ENCODE results near the gene NSMF.
"Not testable (repeated sequence)": the region's sequence is repeated elsewhere in the genome, so short reads cannot be mapped to it uniquely, and the experiment has no call there.

NSMF gene

DNA sequence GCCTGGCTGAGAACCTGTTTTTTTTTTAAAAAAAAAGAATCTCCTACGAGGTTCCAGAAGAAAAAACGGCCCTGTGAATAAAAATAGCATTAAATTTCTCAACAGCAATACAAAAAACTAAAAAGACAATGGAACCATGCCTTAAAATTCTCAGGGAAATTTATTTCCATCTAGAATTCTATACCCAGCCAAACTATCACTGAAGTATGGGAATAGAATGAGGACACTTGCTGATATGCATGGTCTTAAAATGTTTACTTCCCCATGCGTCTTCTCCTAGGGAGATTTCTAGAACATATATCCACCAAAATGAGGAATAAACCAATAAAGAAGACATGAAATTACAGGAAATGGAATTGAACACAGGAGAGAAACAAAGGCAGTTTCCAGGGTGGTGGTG is 16.5 kb upstream of the NSMF start:
- no peak for DNase-seq (ENCODE audit: low spot score)

DNA sequence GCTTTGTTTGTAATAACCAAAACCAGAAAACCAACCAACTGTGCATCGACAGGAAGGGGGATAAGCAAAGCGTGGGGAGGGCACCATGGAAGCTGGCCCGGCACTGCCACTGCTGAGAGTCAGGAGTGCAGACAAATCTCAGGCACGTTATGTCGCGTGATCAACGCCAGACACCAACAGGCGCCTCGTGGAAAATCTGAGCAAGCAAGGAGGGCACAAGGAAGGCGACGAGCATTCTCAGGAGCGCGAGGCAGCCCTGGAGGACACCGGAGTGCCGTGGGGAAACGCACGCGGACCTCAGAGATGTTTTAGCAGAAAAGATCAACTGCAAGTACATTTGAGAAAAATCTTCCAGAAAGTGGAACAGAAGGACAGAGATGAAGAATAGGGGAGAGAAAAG is 15.1 kb upstream of the NSMF start:
- no peak for DNase-seq (ENCODE audit: low spot score)

DNA sequence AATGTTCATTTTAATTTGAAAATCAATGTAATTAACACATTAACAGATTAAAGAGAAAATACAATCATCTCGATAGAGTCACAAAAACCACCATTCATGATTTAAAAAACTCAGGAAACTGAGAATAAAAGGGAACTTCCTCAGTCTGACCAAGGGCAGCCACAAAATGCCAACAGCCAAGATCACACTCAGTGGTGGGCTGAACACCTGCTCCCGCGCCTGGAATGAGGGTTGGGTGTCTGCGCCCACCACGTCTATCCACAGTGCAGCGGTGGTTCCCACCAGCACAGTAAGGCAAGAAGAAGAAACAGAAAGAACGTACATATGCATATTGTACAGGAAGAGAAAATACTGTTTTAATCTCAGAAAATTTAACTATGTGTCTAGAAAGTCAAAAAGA is 11.7 kb upstream of the NSMF start:
- DNase-seq (ENCODE audit: low spot score) = no peak

GRCh38 chr9:137467896-137468295 is 8.8 kb upstream of the NSMF start:
- no peak for DNase-seq (ENCODE audit: low spot score)

GRCh38 chr9:137467161-137467581 is 8.0 kb upstream of the NSMF start:
- no peak for DNase-seq (ENCODE audit: low spot score)

DNA sequence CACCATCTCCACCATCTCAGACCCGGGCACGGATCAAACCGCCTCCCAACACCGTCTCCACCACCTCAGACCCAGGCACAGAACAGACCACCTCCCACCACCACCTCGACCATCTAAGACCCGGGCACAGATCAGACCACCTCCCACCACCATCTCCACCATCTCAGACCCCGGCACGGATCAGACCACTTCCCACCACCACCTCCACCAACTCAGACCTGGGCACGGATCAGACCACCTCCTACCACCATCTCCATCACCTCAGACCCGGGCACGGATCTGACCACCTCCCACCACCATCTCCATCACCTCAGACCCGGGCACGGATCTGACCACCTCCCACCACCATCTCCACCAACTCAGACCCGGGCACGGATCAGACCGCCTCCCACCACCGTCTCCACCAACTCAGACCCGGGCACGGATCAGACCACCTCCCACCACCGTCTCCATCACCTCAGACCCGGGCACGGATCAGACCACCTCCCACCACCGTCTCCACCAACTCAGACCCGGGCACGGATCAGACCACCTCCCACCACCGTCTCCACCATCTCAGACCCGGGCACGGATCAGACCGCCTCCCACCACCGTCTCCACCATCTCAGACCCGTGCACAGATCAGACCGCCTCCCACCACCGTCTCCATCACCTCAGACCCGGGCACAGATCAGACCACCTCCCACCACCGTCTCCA is 7.4 kb upstream of the NSMF start:
- DNase-seq (ENCODE audit: low spot score) = not testable (repeated sequence)

- DNase-seq (ENCODE audit: low spot score) = no peak
These were observed 6.7 kb upstream of the NSMF start for GRCh38 chr9:137465720-137466388.

DNA sequence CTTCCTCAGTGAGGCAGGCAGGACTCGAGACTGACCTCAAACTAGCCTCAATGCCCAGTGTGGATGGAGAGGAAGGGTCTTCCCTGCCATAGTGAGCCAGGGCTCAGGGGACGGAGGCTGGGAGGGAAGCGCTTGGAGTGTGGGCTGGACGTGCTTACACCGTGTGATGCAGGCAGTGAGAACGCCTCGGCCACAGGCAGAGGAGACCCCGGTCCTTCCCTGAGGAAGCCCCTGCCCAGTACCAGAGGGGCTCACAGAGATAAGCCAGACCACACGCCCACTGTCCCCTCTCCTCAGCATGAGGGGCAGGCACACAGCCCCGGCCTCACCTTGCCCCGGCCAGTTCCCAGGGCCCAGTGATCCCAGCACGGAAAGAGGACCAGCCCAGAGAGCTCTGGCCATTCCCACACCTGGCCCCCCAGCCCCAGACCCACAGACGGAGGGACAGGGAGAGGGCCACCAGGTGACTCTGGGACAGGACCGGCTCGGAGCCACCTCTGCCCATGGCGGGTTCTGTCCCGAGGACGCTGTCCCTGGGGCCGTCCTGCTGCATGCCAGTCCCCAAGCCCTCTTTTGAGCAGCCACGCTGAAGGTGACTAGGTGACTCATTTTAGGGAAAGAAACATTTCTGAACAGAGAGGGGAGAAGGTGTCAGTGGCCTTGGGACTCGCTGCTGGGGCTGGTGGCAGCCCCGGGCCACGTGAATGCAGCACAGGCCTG is 6.0 kb upstream of the NSMF start:
- no peak for DNase-seq (ENCODE audit: low spot score)

GRCh38 chr9:137464291-137464999 is 5.3 kb upstream of the NSMF start:
- DNase-seq (ENCODE audit: low spot score) = no peak

- no peak for DNase-seq (ENCODE audit: low spot score)
These were observed 4.8 kb upstream of the NSMF start for GRCh38 chr9:137463931-137464290.

DNA sequence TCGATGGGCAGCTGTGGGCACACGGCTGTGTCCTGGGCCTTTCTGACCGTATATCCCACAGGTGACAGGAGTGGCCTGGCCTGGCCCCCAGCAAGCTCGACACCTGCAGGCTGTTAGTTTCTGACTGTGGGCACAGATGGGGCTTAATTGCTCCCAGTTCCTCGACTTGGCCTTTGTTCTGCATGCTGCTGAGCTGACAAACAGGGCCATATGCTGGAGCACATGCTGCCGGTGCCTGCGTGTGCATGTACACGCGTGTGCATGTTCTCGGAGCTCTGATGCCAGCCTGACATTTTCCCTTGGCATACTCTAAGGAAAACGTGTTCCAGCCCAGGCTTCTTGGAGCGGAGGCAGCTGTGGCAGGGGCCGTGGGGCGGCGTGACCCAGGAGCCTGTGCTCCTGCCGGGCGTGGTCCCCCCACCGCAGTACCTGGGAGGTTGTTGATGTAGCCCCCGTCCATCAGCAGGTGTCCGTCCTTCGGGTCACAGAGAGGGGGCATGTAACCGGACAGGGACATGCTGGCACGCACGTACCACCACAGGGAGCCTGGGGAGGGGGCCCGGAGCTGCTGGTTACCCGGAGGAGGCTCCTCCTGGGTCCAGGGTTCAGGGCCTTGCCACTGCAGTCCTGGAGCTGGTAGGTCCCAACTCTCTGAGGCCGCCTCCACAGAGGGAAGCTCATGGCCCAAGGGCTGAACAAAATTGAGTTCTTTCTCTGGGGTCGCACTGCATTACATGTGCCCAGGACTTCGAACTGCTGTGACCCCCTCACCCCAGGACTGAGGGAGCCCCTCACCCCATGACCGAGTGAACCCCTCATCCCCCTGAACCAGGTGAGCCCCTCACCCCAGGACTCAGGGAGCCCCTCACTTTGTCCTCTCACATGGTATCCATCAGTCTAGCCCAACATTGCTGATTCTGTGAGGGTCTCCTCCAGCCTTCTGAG is 4.1 kb upstream of the NSMF start:
- DNase-seq (ENCODE audit: low spot score) = no peak

GRCh38 chr9:137462396-137462985 is 3.4 kb upstream of the NSMF start:
- DNase-seq (ENCODE audit: low spot score) = no peak

GRCh38 chr9:137461663-137462395 is 2.7 kb upstream of the NSMF start:
- no peak for DNase-seq (ENCODE audit: low spot score)

DNA sequence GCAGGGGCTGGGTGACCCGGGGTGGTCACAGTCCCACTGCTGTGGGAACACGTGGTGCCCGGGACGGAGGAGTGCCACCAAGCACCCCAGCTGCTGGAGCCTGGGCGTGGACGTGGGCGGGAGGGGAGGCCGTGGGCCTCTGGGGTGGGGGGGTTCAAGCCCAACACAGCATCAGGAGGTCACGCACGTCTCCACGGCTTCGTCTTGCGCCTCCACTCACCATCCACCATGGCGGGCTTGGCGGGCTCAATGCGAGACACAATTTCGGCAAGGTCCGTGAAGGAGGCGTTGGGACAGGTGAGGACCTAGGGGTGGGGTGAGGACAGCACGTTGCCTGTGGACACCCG is 2.2 kb upstream of the NSMF start:
- no peak for DNase-seq (ENCODE audit: low spot score)

GRCh38 chr9:137460363-137461315 is 1.5 kb upstream of the NSMF start:
- DNase-seq (ENCODE audit: low spot score) = no peak

DNA sequence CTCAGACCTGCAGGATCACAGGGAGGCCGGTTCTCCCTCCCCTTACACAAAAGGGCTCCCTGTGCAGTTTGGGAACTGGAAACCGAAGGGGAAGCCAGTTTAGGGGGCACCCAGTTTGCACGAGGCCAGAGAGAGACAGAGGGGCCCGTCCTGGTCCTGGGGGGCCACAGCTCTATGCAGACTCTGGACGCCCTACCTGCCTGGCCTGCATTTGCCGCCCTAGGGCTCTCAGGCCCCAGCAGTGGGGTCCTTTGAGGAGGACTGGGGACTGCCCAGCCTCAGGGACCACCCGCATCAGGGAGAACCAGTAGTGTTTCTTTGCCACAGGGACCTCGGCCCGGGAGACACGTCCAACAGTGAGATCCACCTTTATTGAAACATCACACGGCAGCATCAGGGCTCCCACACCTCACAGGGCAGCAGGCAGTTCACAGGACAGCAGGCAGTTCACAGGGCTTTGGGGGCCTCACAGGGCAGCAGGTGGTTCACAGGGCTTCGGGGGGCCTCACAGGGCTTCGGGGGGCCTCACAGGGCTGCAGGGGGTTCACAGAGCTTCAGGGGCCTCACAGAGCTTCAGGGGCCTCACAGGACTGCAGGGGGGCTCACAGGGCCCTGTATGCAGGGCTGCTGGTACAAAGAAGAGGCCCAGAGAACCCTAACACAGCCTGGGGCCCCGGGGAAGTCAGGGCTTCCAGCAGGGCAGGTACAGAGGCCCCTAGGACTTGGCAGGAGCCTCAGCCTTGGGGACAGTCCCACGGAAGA is 648 bp upstream of the NSMF start:
- DNase-seq (ENCODE audit: low spot score) = no peak

DNA sequence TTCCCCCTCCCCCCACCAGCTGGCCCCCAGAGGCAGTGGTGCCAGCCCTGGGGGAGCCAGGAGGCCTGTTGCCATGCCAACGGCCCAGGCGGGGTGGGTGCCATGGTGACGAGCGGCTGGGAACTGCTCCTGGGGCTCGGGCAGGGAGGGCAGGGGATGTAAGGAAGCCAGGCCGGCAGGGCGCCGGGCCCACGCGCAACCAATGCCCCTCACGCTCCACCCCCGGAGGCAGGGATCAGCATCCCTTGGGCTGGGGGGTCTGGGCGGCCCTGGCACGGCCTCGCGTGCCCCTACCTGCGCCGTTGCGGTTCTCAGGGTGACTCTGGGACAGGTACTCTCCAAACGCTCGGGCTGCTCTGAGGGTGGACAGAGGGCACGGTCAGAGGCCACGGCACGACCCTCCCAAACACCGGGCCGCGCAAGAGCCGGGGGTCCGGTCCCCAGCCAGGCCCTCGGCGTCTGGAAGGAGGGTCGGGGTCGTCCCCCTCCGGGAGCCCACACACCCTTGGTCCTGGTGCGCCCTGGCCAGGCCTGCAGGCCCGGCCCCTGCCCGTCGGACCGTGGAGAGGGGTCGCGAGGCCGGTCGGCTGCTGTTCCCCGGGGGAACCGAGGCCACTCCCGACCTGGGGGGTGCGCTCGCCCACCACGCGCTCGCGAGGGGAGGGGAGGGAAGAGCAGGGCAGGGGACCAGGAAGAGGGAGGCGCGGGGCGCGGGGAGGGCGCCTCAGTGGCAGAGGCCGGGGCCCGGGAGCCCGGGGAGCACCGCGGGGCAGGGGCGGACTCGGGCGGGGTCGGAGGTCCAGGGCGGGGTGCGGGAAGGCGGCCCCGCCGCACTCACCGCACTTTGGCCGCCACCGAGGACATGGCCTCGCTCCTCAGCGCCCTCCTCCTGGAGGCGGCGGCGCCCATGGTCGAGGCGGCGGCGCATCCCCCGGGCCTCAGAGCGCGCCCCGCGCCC is 661 bp downstream of the NSMF start:
- no peak for DNase-seq (ENCODE audit: low spot score)

Data from kidney tubule cell (primary cell).